ENCODE results near the gene IMPG1. TPM values are rescaled to one million over a fixed set of nuclear protein-coding genes. Genes with fewer than 3 reads are reported as not detected.

Gene IMPG1
- total and polyA plus RNA-seq, 2 experiments from 2014 or later, result not detected

- Histone ChIP-seq H3K9me3 (ENCODE audit: low read depth) (no peaks in the 10 kb centered on the region), H3K4me2 (no peak overlapping the region), H3K36me3 (replicated peaks; ENCODE audit: insufficient read depth, low read depth) (no peaks in the 10 kb centered on the region), H4K20me1 (ENCODE audit: insufficient read depth, poor library complexity, severe bottlenecking) (no peaks in the 10 kb centered on the region), H3K4me1 (ENCODE audit: insufficient read depth) (no peaks in the 10 kb centered on the region), H2AFZ (no peak overlapping the region), H3K4me3 (no peak overlapping the region), H3K79me2 (no peaks in the 10 kb centered on the region), H3K27me3 (no peaks in the 10 kb centered on the region), H3K9me2 (replicated peaks; ENCODE audit: insufficient read depth) (no peaks in the 10 kb centered on the region), H3K27ac (no peak overlapping the region)
- WGBS (ENCODE audit: low lambda C conversion rate, missing lambda C conversion rate), result 86% methylated on average over 8 of the region's 8 CpGs
- TF ChIP-seq EZH2phosphoT487 (IDR thresholded peaks at IDR 0.05; ENCODE audit: low read depth, severe bottlenecking, unreplicated experiment) (no peak), EZH2 (IDR thresholded peaks at IDR 0.05; ENCODE audit: borderline replicate concordance) (no peak), CTCF (IDR thresholded peaks at IDR 0.05; ENCODE audit: poor library complexity) (no peak)
- DNase-seq (ENCODE audit: low spot score), result no peak
These were observed 180.1 kb downstream of the IMPG1 start for GRCh38 chr6:75892384-75892783.

- Histone ChIP-seq H2AFZ (no peak overlapping the region), H3K4me3 (no peak overlapping the region), H3K27ac (no peak overlapping the region), H3K27me3 (no peaks in the 10 kb centered on the region), H3K4me2 (no peak overlapping the region), H3K79me2 (no peaks in the 10 kb centered on the region), H3K4me1 (ENCODE audit: insufficient read depth) (no peaks in the 10 kb centered on the region), H4K20me1 (ENCODE audit: insufficient read depth, poor library complexity, severe bottlenecking) (no peaks in the 10 kb centered on the region), H3K9me3 (ENCODE audit: low read depth) (no peaks in the 10 kb centered on the region), H3K9me2 (replicated peaks; ENCODE audit: insufficient read depth) (no peaks in the 10 kb centered on the region), H3K36me3 (replicated peaks; ENCODE audit: insufficient read depth, low read depth) (peaks cover 5% of the 10 kb centered on the region)
- TF ChIP-seq EZH2phosphoT487 (IDR thresholded peaks at IDR 0.05; ENCODE audit: low read depth, severe bottlenecking, unreplicated experiment) (no peak), CTCF (IDR thresholded peaks at IDR 0.05; ENCODE audit: poor library complexity) (no peak), EZH2 (IDR thresholded peaks at IDR 0.05; ENCODE audit: borderline replicate concordance) (no peak)
- WGBS (ENCODE audit: low lambda C conversion rate, missing lambda C conversion rate), result 81% methylated on average over 2 of the region's 2 CpGs
- DNase-seq (ENCODE audit: low spot score), result no peak
These were observed 187.6 kb downstream of the IMPG1 start for GRCh38 chr6:75884822-75885221.

- H3K9me3 ChIP-seq (ENCODE audit: low read depth), result no peaks in the 10 kb centered on the region
- H4K20me1 ChIP-seq (ENCODE audit: insufficient read depth, poor library complexity, severe bottlenecking), result no peaks in the 10 kb centered on the region
- no peak for DNase-seq (ENCODE audit: low spot score)
- 61% methylated on average over 2 of the region's 2 CpGs for WGBS (ENCODE audit: low lambda C conversion rate, missing lambda C conversion rate)
- H3K4me1 ChIP-seq (ENCODE audit: insufficient read depth), result no peaks in the 10 kb centered on the region
- no peak overlapping the region for H3K4me3 ChIP-seq
- no peak overlapping the region for H3K4me2 ChIP-seq
- peaks cover 5% of the 10 kb centered on the region for H3K36me3 ChIP-seq (replicated peaks; ENCODE audit: insufficient read depth, low read depth)
- H3K27me3 ChIP-seq, result no peaks in the 10 kb centered on the region
- TF ChIP-seq EZH2phosphoT487 (IDR thresholded peaks at IDR 0.05; ENCODE audit: low read depth, severe bottlenecking, unreplicated experiment), result no peak
- H3K79me2 ChIP-seq, result no peaks in the 10 kb centered on the region
- H3K27ac ChIP-seq, result no peak overlapping the region
- no peak overlapping the region for H2AFZ ChIP-seq
- no peaks in the 10 kb centered on the region for H3K9me2 ChIP-seq (replicated peaks; ENCODE audit: insufficient read depth)
These were observed 189.7 kb downstream of the IMPG1 start for GRCh38 chr6:75882734-75883133.

- Histone ChIP-seq H2AFZ (no peak overlapping the region), H3K36me3 (replicated peaks; ENCODE audit: insufficient read depth, low read depth) (no peaks in the 10 kb centered on the region), H3K9me3 (ENCODE audit: low read depth) (no peaks in the 10 kb centered on the region), H3K4me2 (no peak overlapping the region), H3K4me3 (no peak overlapping the region), H3K9me2 (replicated peaks; ENCODE audit: insufficient read depth) (no peaks in the 10 kb centered on the region), H4K20me1 (ENCODE audit: insufficient read depth, poor library complexity, severe bottlenecking) (no peaks in the 10 kb centered on the region), H3K27me3 (no peaks in the 10 kb centered on the region), H3K4me1 (ENCODE audit: insufficient read depth) (no peaks in the 10 kb centered on the region), H3K27ac (no peak overlapping the region), H3K79me2 (no peaks in the 10 kb centered on the region)
- 97% methylated on average over 1 of the region's 1 CpG for whole genome bisulfite sequencing (ENCODE audit: low lambda C conversion rate, missing lambda C conversion rate)
- DNase-seq (ENCODE audit: low spot score), result no peak
- no peak for TF ChIP-seq CTCF (IDR thresholded peaks at IDR 0.05; ENCODE audit: poor library complexity)
- TF ChIP-seq EZH2phosphoT487 (IDR thresholded peaks at IDR 0.05; ENCODE audit: low read depth, severe bottlenecking, unreplicated experiment), result no peak
- TF ChIP-seq EZH2 (IDR thresholded peaks at IDR 0.05; ENCODE audit: borderline replicate concordance), result no peak
These were observed 192.2 kb downstream of the IMPG1 start for GRCh38 chr6:75880305-75880704.
